Sigmoid colon (tissue), 7 donors: ENCODE results near the gene SERINC5. TPM values are rescaled to one million over a fixed set of nuclear protein-coding genes. Genes with fewer than 3 reads are reported as not detected.
"Not testable (repeated sequence)": the region's sequence is repeated elsewhere in the genome, so short reads cannot be mapped to it uniquely, and the experiment has no call there.

Experiments used
- DNase-seq: peaks from one replicate; pipeline ENCODE4 v3.0.0-alpha.2; 2019
- H3K27ac ChIP-seq, 4 donors: fragments of 200-600 bp; sonication (generic); one replicate each; pipeline ENCODE4 v1.5.1; 2016 to 2019; ENCODE audit warnings: mild to moderate bottlenecking in 1 of 4
- H3K27me3 ChIP-seq, 3 donors: fragments of 200-600 bp; sonication (generic); one replicate each; pipeline ENCODE4 v1.5.1; 2019; ENCODE audit warnings: mild to moderate bottlenecking in 1 of 3
- H3K36me3 ChIP-seq, 4 donors: fragments of 200-600 bp; sonication (generic); one replicate each; pipeline ENCODE4 v1.5.1; 2016 to 2019
- H3K4me1 ChIP-seq, 4 donors: fragments of 200-600 bp; sonication (generic); one replicate each; pipeline ENCODE4 v1.5.1; 2017 to 2019
- H3K4me3 ChIP-seq, 4 donors: fragments of 200-600 bp; sonication (generic); one replicate each; pipeline ENCODE4 v1.5.1; 2017 to 2019; ENCODE audit warnings: mild to moderate bottlenecking in 2 of 4, moderate library complexity in 1 of 4
- H3K9me3 ChIP-seq, 4 donors: fragments of 200-600 bp in 3 of 4; sonication (generic) in 3 of 4; one replicate each; pipeline versions ENCODE4 v1.5.1 to v1.6.1; 2013 to 2019
- EP300 ChIP-seq, 4 donors: sonication (generic); formaldehyde crosslinking; IDR thresholded peaks; one replicate each; pipeline ENCODE4 v1.6.1; 2017; ENCODE audit warnings: antibody characterized with exemption in 4 of 4
- POLR2A ChIP-seq, 2 donors: fragments of 450-650 bp; IDR thresholded peaks; one replicate each; pipeline ENCODE4 v1.6.1; 2016; ENCODE audit warnings: antibody characterized with exemption in 2 of 2, mild to moderate bottlenecking in 2 of 2, moderate library complexity in 2 of 2
- POLR2AphosphoS5 ChIP-seq, 4 donors: sonication (generic); formaldehyde crosslinking; IDR thresholded peaks; one replicate each; pipeline ENCODE4 v1.6.1; 2017; ENCODE audit warnings: antibody characterized with exemption in 4 of 4
- WGBS, 2 donors: extraction: QIAGEN DNeasy Blood & Tissue Kit; methylation state at CpG; one replicate each; pipeline ENCODE4 v1.1.7; 2013; 5-methylcytosine and 5-hydroxymethylcytosine counted together
- intact Hi-C: fragments of 100-400 bp; cut with DNase I; formaldehyde crosslinking; loops from one replicate; pipeline ENCODE4 v1.15.1; 2023
- polyA plus RNA-seq, 3 donors: library from polyadenylated mRNA; stranded (reverse); fragments of 200-250 nt; gene quantifications; one replicate each; pipeline ENCODE4 v1.2.3, GENCODE V29; 2013
- total RNA-seq, 4 donors: library from RNA; depleted of rRNA; stranded (reverse); fragments of >200 nt; gene quantifications; one replicate each; pipeline ENCODE4 v1.1.0, GENCODE V29; 2016
- TF ChIP-seq, protein P1 (sequence below), 4 experiments: fragments of 450-650 bp in 3 of 4; fragments of 200-600 bp in 1 of 4; IDR thresholded peaks; one replicate each; pipeline ENCODE4 v1.5.1; 2016 to 2019; ENCODE audit warnings: antibody characterized with exemption in 4 of 4, mild to moderate bottlenecking in 3 of 4, moderate library complexity in 2 of 4
- donor health status: healthy with polysubstance abuse.
- donor health status: Bipolar disorder and iron deficiency.
- donor health status: healthy.

Gene SERINC5
- total and polyA plus RNA-seq, 7 donors = 3.6 to 25.9 (median 9.6) TPM

- no peaks in the 10 kb centered on the region for H3K9me3 ChIP-seq
- H3K4me3 ChIP-seq = no peak overlapping the region
- H3K4me1 ChIP-seq = peaks cover 0 to 24% (median 8%) of the 10 kb centered on the region in 4 donors
- H3K27ac ChIP-seq = no peak overlapping the region
- no peak for TF ChIP-seq POLR2A (IDR thresholded peaks at IDR 0.05)
- TF ChIP-seq, protein P1, sequence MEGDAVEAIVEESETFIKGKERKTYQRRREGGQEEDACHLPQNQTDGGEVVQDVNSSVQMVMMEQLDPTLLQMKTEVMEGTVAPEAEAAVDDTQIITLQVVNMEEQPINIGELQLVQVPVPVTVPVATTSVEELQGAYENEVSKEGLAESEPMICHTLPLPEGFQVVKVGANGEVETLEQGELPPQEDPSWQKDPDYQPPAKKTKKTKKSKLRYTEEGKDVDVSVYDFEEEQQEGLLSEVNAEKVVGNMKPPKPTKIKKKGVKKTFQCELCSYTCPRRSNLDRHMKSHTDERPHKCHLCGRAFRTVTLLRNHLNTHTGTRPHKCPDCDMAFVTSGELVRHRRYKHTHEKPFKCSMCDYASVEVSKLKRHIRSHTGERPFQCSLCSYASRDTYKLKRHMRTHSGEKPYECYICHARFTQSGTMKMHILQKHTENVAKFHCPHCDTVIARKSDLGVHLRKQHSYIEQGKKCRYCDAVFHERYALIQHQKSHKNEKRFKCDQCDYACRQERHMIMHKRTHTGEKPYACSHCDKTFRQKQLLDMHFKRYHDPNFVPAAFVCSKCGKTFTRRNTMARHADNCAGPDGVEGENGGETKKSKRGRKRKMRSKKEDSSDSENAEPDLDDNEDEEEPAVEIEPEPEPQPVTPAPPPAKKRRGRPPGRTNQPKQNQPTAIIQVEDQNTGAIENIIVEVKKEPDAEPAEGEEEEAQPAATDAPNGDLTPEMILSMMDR (IDR thresholded peaks at IDR 0.05) = no peak
- no peak for TF ChIP-seq POLR2AphosphoS5 (IDR thresholded peaks at IDR 0.05)
- TF ChIP-seq EP300 (IDR thresholded peaks at IDR 0.05) = no peak
- WGBS, 2 donors = 59 to 65% methylated on average over 6 of the region's 6 CpGs
- intact Hi-C loops = no loop called here
- no peak for DNase-seq
- no peaks in the 10 kb centered on the region for H3K27me3 ChIP-seq
- H3K36me3 ChIP-seq = no peaks in the 10 kb centered on the region
Measured at GRCh38 chr5:80185095-80185494, 70.8 kb downstream of the SERINC5 start.

- intact Hi-C loops = no loop called here
- no peaks in the 10 kb centered on the region for H3K9me3 ChIP-seq
- no peak overlapping the region for H3K4me3 ChIP-seq
- no peaks in the 10 kb centered on the region for H3K36me3 ChIP-seq
- H3K27ac ChIP-seq = no peak overlapping the region
- peaks cover 0 to 24% (median 8%) of the 10 kb centered on the region in 4 donors for H3K4me1 ChIP-seq
- TF ChIP-seq, protein P1 (IDR thresholded peaks at IDR 0.05) = no peak
- TF ChIP-seq POLR2AphosphoS5 (IDR thresholded peaks at IDR 0.05) = no peak
- no peak for TF ChIP-seq EP300 (IDR thresholded peaks at IDR 0.05)
- TF ChIP-seq POLR2A (IDR thresholded peaks at IDR 0.05) = no peak
- WGBS, 2 donors = 13 to 63% methylated on average over 5 of the region's 5 CpGs
- H3K27me3 ChIP-seq = no peaks in the 10 kb centered on the region
- no peak for DNase-seq
Measured at GRCh38 chr5:80184235-80185023, 71.4 kb downstream of the SERINC5 start.

DNA sequence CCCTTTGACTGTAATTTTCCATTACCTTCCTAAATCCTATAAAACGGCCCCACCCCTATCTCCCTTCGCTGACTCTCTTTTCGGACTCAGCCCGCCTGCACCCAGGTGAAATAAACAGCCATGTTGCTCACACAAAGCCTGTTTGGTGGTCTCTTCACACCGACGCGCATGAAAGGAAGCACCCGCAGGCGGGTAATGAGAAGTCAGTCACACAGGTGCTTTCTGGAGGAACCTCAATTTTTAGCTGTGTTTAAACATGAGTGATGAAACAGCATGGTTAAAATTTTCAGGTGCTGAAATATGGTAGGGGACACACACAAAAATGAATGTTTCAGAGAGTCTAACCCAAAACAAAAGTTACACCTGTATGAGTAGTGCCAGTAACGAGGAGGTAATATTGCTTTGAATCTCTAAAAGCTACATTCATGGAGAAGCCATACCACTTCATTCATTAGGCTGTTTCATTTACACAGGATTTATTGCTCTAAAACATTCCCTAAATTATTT lies 72.1 kb downstream of the SERINC5 start:
- peaks cover 0 to 24% (median 8%) of the 10 kb centered on the region in 4 donors for H3K4me1 ChIP-seq
- intact Hi-C loops = not testable (repeated sequence)

DNA sequence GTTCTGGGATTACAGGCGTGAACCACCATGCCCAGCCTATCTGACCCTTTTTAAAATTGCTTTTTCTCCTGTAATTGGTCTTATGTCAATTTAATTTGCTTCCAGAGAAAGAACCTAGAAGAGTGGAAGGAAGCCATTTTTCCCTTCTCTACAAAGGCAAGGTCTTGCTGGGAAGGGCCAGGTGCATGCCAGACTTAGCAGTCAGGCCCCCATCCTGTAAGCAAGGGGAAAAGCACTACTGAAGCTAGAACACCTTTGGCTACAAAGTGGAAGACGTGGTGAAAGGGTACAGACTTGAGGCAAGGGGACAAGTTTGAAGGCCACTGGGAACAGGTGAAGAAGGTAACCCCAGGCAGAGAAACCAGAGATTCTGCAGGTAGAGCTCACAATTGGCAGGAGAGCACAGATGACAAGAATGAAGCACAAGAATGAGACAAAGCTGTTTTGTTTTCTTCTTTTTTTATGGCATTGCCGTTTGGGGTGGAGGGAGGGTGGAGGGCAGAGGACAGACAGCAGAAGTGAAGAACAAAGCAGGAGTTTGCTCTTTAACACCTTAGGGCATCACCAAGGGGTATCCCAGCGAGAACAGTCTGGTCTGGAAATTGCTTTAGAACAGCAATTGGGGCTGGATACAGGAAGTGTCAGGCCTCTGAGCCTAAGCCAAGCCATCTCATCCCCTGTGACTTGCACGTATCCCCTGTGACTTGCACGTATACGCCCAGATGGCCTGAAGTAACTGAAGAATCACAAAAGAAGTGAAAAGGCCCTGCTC lies 72.9 kb downstream of the SERINC5 start:
- TF ChIP-seq EP300 (IDR thresholded peaks at IDR 0.05) (no peak), POLR2AphosphoS5 (IDR thresholded peaks at IDR 0.05) (no peak), POLR2A (IDR thresholded peaks at IDR 0.05) (no peak)
- DNase-seq = no peak
- WGBS, 2 donors = 17 to 39% methylated on average over 7 of the region's 7 CpGs
- intact Hi-C loops = no loop called here
- Histone ChIP-seq H3K27ac (no peak overlapping the region), H3K27me3 (no peaks in the 10 kb centered on the region), H3K36me3 (no peaks in the 10 kb centered on the region), H3K4me1 (peaks cover 0 to 24% (median 8%) of the 10 kb centered on the region in 4 donors), H3K9me3 (no peaks in the 10 kb centered on the region), H3K4me3 (no peak overlapping the region)

More for the DNA sequence above, 72.1 kb downstream of the SERINC5 start:
- not testable (repeated sequence) for H3K36me3 ChIP-seq, DNase-seq, H3K27me3 ChIP-seq, H3K27ac ChIP-seq, H3K9me3 ChIP-seq, H3K4me3 ChIP-seq
- WGBS, 2 donors = 17 to 48% methylated on average over 10 of the region's 10 CpGs

DNA sequence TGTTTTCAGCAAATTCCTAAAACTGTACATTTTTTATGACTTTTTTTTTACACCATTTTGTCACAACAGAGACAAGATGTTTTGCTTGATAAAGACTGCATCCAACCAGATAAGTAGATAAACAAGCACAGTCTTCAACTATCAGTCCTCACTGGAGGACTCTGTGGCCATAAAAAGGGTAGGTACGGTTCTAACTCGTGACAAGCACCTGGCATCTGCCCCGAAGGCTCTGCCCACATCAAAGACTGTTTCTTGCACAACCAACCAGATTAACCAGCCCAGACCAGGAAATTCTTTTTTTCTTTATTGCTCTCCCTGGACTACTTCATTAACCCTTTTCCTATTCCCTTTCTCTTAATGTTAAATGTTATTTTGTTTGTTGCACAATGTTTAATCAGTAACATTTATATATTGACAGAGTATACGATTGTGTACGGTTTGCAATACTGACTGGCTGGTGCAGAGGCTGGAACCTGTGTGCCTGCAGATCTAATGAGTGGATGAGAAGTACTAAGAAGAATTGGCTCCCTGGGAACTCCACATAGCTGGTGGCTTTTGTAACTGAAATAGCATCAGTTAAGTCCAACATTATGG lies 74.1 kb downstream of the SERINC5 start:
- H3K9me3 ChIP-seq = no peaks in the 10 kb centered on the region
- H3K27me3 ChIP-seq = no peaks in the 10 kb centered on the region
- H3K4me1 ChIP-seq = peaks cover 0 to 12% (median 6%) of the 10 kb centered on the region in 4 donors
- WGBS, 2 donors = 9 to 30% methylated on average over 5 of the region's 5 CpGs
- H3K36me3 ChIP-seq = peaks cover 0 to 10% (median 0%) of the 10 kb centered on the region in 4 donors
- intact Hi-C loops = no loop called here
- DNase-seq = no peak
- no peak overlapping the region for H3K4me3 ChIP-seq
- H3K27ac ChIP-seq = no peak overlapping the region
- TF ChIP-seq, protein P1 (IDR thresholded peaks at IDR 0.05) = no peak
- TF ChIP-seq POLR2A (IDR thresholded peaks at IDR 0.05) = no peak
- no peak for TF ChIP-seq POLR2AphosphoS5 (IDR thresholded peaks at IDR 0.05)
- no peak for TF ChIP-seq EP300 (IDR thresholded peaks at IDR 0.05)
